ENCODE data around the gene PEX11B. TPM values are rescaled to one million over a fixed set of nuclear protein-coding genes. Genes with fewer than 3 reads are reported as not detected.
A peak's percentile ranks its signal among the peaks of the same experiment; 100 is the strongest.

PEX11B gene
- total and polyA plus RNA-seq, 2 experiments from 2014 or later = 7.4 to 9.1 TPM

GRCh38 chr1:145892486-145893087 is 25.9 kb downstream of the PEX11B start:
- no peak overlapping the region for H3K27ac ChIP-seq (ENCODE audit: low read depth)
- ATAC-seq (peak; percentile 27), DNase-seq (ENCODE audit: low spot score) (no peak)
- no peaks in the 10 kb centered on the region for H3K79me2 ChIP-seq (replicated peaks; ENCODE audit: insufficient read depth)
- peaks cover 12% of the 10 kb centered on the region; the same call in 2 of the 3 replicates for H3K4me1 Mint-ChIP-seq
- peak; percentile 26 for TF ChIP-seq EZH2 (IDR thresholded peaks at IDR 0.05; ENCODE audit: low read depth, unreplicated experiment)
- TF ChIP-seq JUNB (IDR thresholded peaks at IDR 0.05; ENCODE audit: unreplicated experiment) = no peak
- peak overlapping the region; percentile 68 for H3K4me2 ChIP-seq
- no peaks in the 10 kb centered on the region for H3F3A ChIP-seq (replicated peaks; ENCODE audit: low read depth)
- no peaks in the 10 kb centered on the region for H3K27me3 ChIP-seq (ENCODE audit: insufficient read depth)
- no peaks in the 10 kb centered on the region for H3K9me2 ChIP-seq (ENCODE audit: insufficient read depth)
- peak overlapping the region; percentile 68 for H3K4me3 Mint-ChIP-seq
- peak overlapping the region; percentile 41 for H3K4me3 ChIP-seq
- peak overlapping the region; percentile 61 for H2AFZ ChIP-seq
- no peaks in the 10 kb centered on the region for H3K36me3 ChIP-seq (ENCODE audit: insufficient read depth)
- peaks cover 10% of the 10 kb centered on the region for H3K27me3 Mint-ChIP-seq (ENCODE audit: insufficient read depth, low read depth, poor library complexity)
- H4K20me1 ChIP-seq (replicated peaks; ENCODE audit: insufficient read depth) = no peaks in the 10 kb centered on the region
- no peaks in the 10 kb centered on the region for H3K36me3 Mint-ChIP-seq (ENCODE audit: low read depth)
- H3K4me1 ChIP-seq (ENCODE audit: insufficient read depth) = peaks cover 7% of the 10 kb centered on the region; the same call in 1 of the 2 replicates
- no peaks in the 10 kb centered on the region for H3K9me3 Mint-ChIP-seq
- H3K27ac Mint-ChIP-seq = peak overlapping the region; percentile 92

GRCh38 chr1:145891587-145892485 is 26.7 kb downstream of the PEX11B start:
- H3K79me2 ChIP-seq (replicated peaks; ENCODE audit: insufficient read depth) = no peaks in the 10 kb centered on the region
- H3K27ac ChIP-seq (ENCODE audit: low read depth) = no peak overlapping the region
- ATAC-seq (peak; percentile 99), DNase-seq (ENCODE audit: low spot score) (peak; percentile 99)
- peaks cover 15% of the 10 kb centered on the region for H3K27me3 Mint-ChIP-seq (ENCODE audit: insufficient read depth, low read depth, poor library complexity)
- H3F3A ChIP-seq (replicated peaks; ENCODE audit: low read depth) = no peaks in the 10 kb centered on the region
- TF ChIP-seq REST (IDR thresholded peaks at IDR 0.05; ENCODE audit: unreplicated experiment) (no peak), POLR2AphosphoS5 (IDR thresholded peaks at IDR 0.05; ENCODE audit: low read depth) (no peak), CTCF (conservative IDR thresholded peaks at IDR 0.05; ENCODE audit: low read depth in 2 of 2) (peak; percentile 91 to 97), NANOG (IDR thresholded peaks at IDR 0.05; ENCODE audit: borderline replicate concordance) (no peak)
- no peaks in the 10 kb centered on the region for H3K27me3 ChIP-seq (ENCODE audit: insufficient read depth)
- H2AFZ ChIP-seq = peak overlapping the region; percentile 61
- no peaks in the 10 kb centered on the region for H3K9me2 ChIP-seq (ENCODE audit: insufficient read depth)
- H3K4me2 ChIP-seq = peak overlapping the region; percentile 68
- no peaks in the 10 kb centered on the region for H3K9me3 Mint-ChIP-seq
- H3K36me3 ChIP-seq (ENCODE audit: insufficient read depth) = no peaks in the 10 kb centered on the region
- no peaks in the 10 kb centered on the region for H3K36me3 Mint-ChIP-seq (ENCODE audit: low read depth)
- H4K20me1 ChIP-seq (replicated peaks; ENCODE audit: insufficient read depth) = no peaks in the 10 kb centered on the region
- peak overlapping the region; percentile 68 for H3K4me3 Mint-ChIP-seq
- peak overlapping the region; percentile 41 for H3K4me3 ChIP-seq
- peaks cover 15% of the 10 kb centered on the region; the same call in 2 of the 3 replicates for H3K4me1 Mint-ChIP-seq
- peaks cover 15% of the 10 kb centered on the region; the same call in 1 of the 2 replicates for H3K4me1 ChIP-seq (ENCODE audit: insufficient read depth)
- peak overlapping the region; percentile 92 for H3K27ac Mint-ChIP-seq
